ENCODE data around the gene FRMD4A.

DNA sequence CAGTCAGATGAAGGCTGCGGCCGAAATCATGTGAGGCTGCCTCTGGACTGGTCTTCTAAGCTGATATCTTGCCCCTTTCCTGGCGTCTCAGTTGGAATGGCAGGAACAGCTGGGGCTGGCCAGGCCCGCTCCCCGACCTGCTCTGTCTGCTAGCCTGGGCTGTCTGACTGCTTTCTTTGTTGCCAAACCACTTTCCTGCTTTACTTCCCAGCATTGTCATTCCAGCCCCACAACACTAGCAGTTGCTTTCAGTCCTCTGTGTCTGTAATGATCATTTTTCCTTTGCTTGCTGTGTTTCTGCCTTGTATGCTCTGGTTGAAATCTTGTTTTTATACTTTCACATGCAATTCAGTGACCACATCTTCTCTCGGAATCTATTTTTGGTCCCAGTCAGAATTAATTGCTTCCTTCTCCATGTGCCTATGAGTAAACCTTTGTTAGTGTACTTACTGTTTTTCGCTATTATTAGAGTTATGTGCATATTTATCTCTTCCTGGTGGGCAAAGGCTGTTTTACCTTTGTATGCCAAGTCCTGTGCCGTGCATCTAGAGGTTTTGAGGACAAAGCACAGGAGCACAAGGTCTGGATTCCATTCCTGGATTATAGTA lies 722.4 kb downstream of the FRMD4A start:
- TF ChIP-seq, protein P1, sequence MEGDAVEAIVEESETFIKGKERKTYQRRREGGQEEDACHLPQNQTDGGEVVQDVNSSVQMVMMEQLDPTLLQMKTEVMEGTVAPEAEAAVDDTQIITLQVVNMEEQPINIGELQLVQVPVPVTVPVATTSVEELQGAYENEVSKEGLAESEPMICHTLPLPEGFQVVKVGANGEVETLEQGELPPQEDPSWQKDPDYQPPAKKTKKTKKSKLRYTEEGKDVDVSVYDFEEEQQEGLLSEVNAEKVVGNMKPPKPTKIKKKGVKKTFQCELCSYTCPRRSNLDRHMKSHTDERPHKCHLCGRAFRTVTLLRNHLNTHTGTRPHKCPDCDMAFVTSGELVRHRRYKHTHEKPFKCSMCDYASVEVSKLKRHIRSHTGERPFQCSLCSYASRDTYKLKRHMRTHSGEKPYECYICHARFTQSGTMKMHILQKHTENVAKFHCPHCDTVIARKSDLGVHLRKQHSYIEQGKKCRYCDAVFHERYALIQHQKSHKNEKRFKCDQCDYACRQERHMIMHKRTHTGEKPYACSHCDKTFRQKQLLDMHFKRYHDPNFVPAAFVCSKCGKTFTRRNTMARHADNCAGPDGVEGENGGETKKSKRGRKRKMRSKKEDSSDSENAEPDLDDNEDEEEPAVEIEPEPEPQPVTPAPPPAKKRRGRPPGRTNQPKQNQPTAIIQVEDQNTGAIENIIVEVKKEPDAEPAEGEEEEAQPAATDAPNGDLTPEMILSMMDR (IDR thresholded peaks at IDR 0.05): no peak
- peak in 1 of 3 donors; percentile 12 for TF ChIP-seq POLR2A (IDR thresholded peaks at IDR 0.05)
